ENCODE measurements around the gene TBC1D30.

DNA sequence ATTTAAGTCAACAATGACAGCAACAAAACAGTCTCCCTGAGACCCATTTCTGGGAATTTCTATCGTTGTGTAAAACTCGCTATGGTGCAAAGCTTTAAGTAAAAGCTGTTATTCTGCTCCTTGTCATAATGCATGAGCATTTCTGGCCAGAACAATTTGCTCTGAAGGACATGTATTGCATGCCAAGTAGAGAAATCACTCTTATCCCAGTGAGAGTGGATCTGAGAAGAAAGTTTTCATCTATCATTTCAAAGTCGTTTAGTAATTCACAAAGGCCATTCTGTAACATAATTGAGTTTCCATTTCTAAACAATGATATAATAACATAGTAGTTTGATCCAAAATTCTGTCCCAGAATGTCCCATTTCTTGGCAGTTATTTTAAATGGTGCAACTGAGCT lies 86.6 kb downstream of the TBC1D30 start:
- no peak for TF ChIP-seq EZH2 (optimal IDR thresholded peaks at IDR 0.05; ENCODE audit: low read depth, low read length)
- TF ChIP-seq, protein P1, sequence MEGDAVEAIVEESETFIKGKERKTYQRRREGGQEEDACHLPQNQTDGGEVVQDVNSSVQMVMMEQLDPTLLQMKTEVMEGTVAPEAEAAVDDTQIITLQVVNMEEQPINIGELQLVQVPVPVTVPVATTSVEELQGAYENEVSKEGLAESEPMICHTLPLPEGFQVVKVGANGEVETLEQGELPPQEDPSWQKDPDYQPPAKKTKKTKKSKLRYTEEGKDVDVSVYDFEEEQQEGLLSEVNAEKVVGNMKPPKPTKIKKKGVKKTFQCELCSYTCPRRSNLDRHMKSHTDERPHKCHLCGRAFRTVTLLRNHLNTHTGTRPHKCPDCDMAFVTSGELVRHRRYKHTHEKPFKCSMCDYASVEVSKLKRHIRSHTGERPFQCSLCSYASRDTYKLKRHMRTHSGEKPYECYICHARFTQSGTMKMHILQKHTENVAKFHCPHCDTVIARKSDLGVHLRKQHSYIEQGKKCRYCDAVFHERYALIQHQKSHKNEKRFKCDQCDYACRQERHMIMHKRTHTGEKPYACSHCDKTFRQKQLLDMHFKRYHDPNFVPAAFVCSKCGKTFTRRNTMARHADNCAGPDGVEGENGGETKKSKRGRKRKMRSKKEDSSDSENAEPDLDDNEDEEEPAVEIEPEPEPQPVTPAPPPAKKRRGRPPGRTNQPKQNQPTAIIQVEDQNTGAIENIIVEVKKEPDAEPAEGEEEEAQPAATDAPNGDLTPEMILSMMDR (IDR thresholded peaks at IDR 0.05; ENCODE audit: low read length) = no peak
